Endothelial cell of umbilical vein (primary cell): ENCODE results near the gene PTPRE. TPM values are rescaled to one million over a fixed set of nuclear protein-coding genes. Genes with fewer than 3 reads are reported as not detected.

Experiments
- BruUV-seq: library from RNA; stranded (reverse); fragments of 400-500 nt; replicated peaks from 2 replicates; lab custom pipeline; 2021; lab: Mats Ljungman, UMichigan
- CTCF ChIA-PET: fragments of 300-600, 350-600 bp; sonication (Branson Sonifier 250); formaldehyde crosslinking; loops from one replicate; lab custom pipeline; 2021; ENCODE audit warnings: antibody characterized with exemption, inconsistent platforms; lab: Charles Lee
- POLR2A ChIA-PET: fragments of 300-600, 350-600 bp; sonication (Branson Sonifier 250); formaldehyde crosslinking; loops from one replicate; lab custom pipeline; 2021; ENCODE audit warnings: antibody characterized with exemption, inconsistent platforms; lab: Charles Lee
- DNase-seq: peaks from one replicate; pipeline ENCODE4 v3.0.0-alpha.2; 2011; ENCODE audit warnings: low read depth, low spot score
- FAIRE-seq: peaks from 2 replicates; lab custom pipeline; 2011; peaks lifted over from hg19 to GRCh38; lab: Jason Lieb, UNC
- H2AFZ ChIP-seq: 2 replicates; pipeline ENCODE4 v1.6.0; 2012; ENCODE audit warnings: low read depth, low read length, control low read depth, inconsistent platforms
- H3K27ac ChIP-seq: 2 replicates; pipeline ENCODE4 v1.5.1; 2011; ENCODE audit warnings: low read depth, mild to moderate bottlenecking, control low read depth, low read length, moderate library complexity; ENCODE audit not compliant: insufficient read depth
- H3K27me3 ChIP-seq, 2 experiments: 2 replicates each; pipeline versions ENCODE4 v1.6.0 to v1.6.1; 2011; ENCODE audit warnings: low read length in 2 of 2, mixed read lengths in 1 of 2; ENCODE audit not compliant: control insufficient read depth in 2 of 2, insufficient read depth in 2 of 2
- H3K36me3 ChIP-seq, 2 experiments: 2 replicates in 1 of 2; 3 replicates in 1 of 2; pipeline ENCODE4 v1.5.1; 2011; ENCODE audit warnings: low read length in 2 of 2, mild to moderate bottlenecking in 1 of 2, moderate library complexity in 1 of 2; ENCODE audit not compliant: control insufficient read depth in 2 of 2, insufficient read depth in 2 of 2; ENCODE audit errors: extremely low read depth in 1 of 2
- H3K4me1 ChIP-seq: 3 replicates; pipeline ENCODE4 v1.5.1; 2011; ENCODE audit warnings: mild to moderate bottlenecking, low read length; ENCODE audit not compliant: control insufficient read depth, insufficient read depth; ENCODE audit errors: extremely low read depth
- H3K4me2 ChIP-seq: 2 replicates; pipeline ENCODE4 v1.6.1; 2011; ENCODE audit warnings: low read length, control low read depth, mixed read lengths; ENCODE audit not compliant: insufficient read depth
- H3K4me3 ChIP-seq, 3 experiments: fragments of 200-600 bp in 1 of 3; sonication (generic), shearing (Covaris generic) in 1 of 3; replicated peaks in 1 of 3; 2 replicates each; pipeline ENCODE4 v1.5.1; 2011 to 2016; ENCODE audit warnings: control low read depth in 3 of 3, low read length in 3 of 3, mild to moderate bottlenecking in 2 of 3, inconsistent platforms in 1 of 3, low read depth in 1 of 3, moderate library complexity in 1 of 3; ENCODE audit not compliant: insufficient read depth in 1 of 3
- H3K79me2 ChIP-seq: 2 replicates; pipeline ENCODE4 v1.6.0; 2012; ENCODE audit warnings: low read length, inconsistent platforms; ENCODE audit not compliant: control insufficient read depth, insufficient read depth
- H3K9ac ChIP-seq: replicated peaks from 2 replicates; pipeline ENCODE3; 2011; ENCODE audit warnings: low read length, control low read depth; ENCODE audit not compliant: insufficient read depth; ENCODE audit errors: extremely low read depth
- H3K9me1 ChIP-seq: replicated peaks from 3 replicates; pipeline ENCODE4 v1.6.0; 2011; ENCODE audit warnings: mild to moderate bottlenecking, low read length; ENCODE audit not compliant: control insufficient read depth, insufficient read depth; ENCODE audit errors: extremely low read depth
- H3K9me3 ChIP-seq: replicated peaks from 2 replicates; pipeline ENCODE4 v1.5.1; 2012; ENCODE audit warnings: low read length, inconsistent platforms; ENCODE audit not compliant: control insufficient read depth, insufficient read depth
- H4K20me1 ChIP-seq: replicated peaks from 2 replicates; pipeline ENCODE3; 2011; ENCODE audit warnings: mild to moderate bottlenecking, low read length; ENCODE audit not compliant: control insufficient read depth, insufficient read depth; ENCODE audit errors: extremely low read depth
- EZH2 ChIP-seq: IDR thresholded peaks from 2 replicates; pipeline ENCODE4 v1.6.1; 2012; ENCODE audit warnings: borderline replicate concordance, low read depth, mild to moderate bottlenecking, moderate library complexity, low read length, inconsistent platforms; ENCODE audit not compliant: severe bottlenecking
- FOS ChIP-seq: IDR thresholded peaks from 2 replicates; pipeline ENCODE4 v1.6.1; 2011; ENCODE audit warnings: mild to moderate bottlenecking, low read length, moderate library complexity, borderline replicate concordance; ENCODE audit not compliant: insufficient read depth
- GATA2 ChIP-seq: IDR thresholded peaks from 2 replicates; pipeline ENCODE4 v1.7.0; 2011; ENCODE audit warnings: low read depth, mild to moderate bottlenecking, moderate library complexity, mixed read lengths, low read length; ENCODE audit not compliant: insufficient read length, insufficient read depth
- JUN ChIP-seq: IDR thresholded peaks from 2 replicates; pipeline ENCODE4 v1.6.1; 2011; ENCODE audit warnings: borderline replicate concordance, low read depth; ENCODE audit not compliant: insufficient read length, insufficient read depth
- MYC ChIP-seq: IDR thresholded peaks from one replicate; pipeline ENCODE4 v1.6.1; 2011; ENCODE audit warnings: mild to moderate bottlenecking, low read depth, low read length
- POLR2A ChIP-seq: IDR thresholded peaks from 2 replicates; pipeline ENCODE4 v1.6.1; 2012; ENCODE audit warnings: low read depth, mild to moderate bottlenecking, control low read depth, low read length
- POLR2AphosphoS5 ChIP-seq: IDR thresholded peaks from 2 replicates; pipeline ENCODE4 v1.6.1; 2012; ENCODE audit warnings: low read depth, mild to moderate bottlenecking, control low read depth, low read length, moderate library complexity; ENCODE audit not compliant: insufficient read depth
- dilution Hi-C: fragments of 300-500 bp; cut with MboI; formaldehyde crosslinking; loops from one replicate; pipeline ENCODE4 v1.15.0; 2019; ENCODE audit warnings: low sequenced_read_pairs; ENCODE audit not compliant: extremely low pct_ligation_motif_present
- intact Hi-C: fragments of 100-400 bp; cut with micrococcal nuclease; formaldehyde crosslinking; loops from one replicate; pipeline ENCODE4 v1.10.0; 2022
- polyA plus RNA-seq, 4 experiments: library from polyadenylated mRNA; depleted of rRNA in 3 of 4; stranded (reverse) in 3 of 4; unstranded in 1 of 4; fragments of >200 nt; gene quantifications; 2 replicates each; pipeline versions ENCODE4 v1.2.1 to v1.2.3, GENCODE V29; 2011 to 2012; ENCODE audit warnings: missing spikeins in 1 of 4
- total RNA-seq: library from RNA; stranded (reverse); gene quantifications from 2 replicates; pipeline ENCODE4 v1.2.3, GENCODE V29; 2021
- TF ChIP-seq, protein P1 (sequence below), 2 donors: IDR thresholded peaks; 1 replicate in 1 of 2; 2 replicates in 1 of 2; pipeline ENCODE4 v1.5.1; 2011; ENCODE audit warnings: low read length in 2 of 2, mild to moderate bottlenecking in 2 of 2, moderate library complexity in 2 of 2, control low read depth in 1 of 2, inconsistent platforms in 1 of 2, low read depth in 1 of 2; ENCODE audit not compliant: insufficient read depth in 1 of 2; ENCODE audit errors: extremely low read depth in 1 of 2
- TF ChIP-seq, protein P2 (sequence below): IDR thresholded peaks from 2 replicates; pipeline ENCODE4 v1.6.1; 2011; ENCODE audit not compliant: insufficient read depth, insufficient read length

The PTPRE gene
- total and polyA plus RNA-seq, 2 donors (not counting 3 experiments of a cell fraction or from before 2014, with no cell fraction given): 37.3 to 116 TPM

DNA sequence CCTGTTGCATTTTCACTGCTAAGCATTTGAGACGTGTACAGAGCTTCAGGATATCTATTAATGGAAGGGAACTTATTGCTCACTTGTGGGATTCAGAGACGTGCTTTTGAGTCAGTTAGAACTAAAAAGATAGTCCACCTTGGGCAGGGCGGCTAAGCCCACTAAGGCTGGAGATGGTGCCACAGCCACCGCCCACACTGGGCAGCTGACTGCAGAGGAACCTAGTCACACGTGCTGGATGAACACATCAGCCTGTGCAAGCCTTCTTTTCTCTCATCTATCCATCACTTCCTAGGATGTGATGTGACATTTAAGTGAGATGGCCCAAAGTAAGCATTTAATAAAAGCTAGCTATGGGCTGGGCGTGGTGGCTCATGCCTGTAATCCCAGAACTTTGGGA, 78.0 kb downstream of the PTPRE start:
- POLR2A ChIA-PET: no interaction called here
- CTCF ChIA-PET: no interaction called here

More for the DNA sequence above, 78.0 kb downstream of the PTPRE start:
- Histone ChIP-seq H3K36me3 (no peaks in the 10 kb centered on the region), H3K9me3 (no peaks in the 10 kb centered on the region), H3K9me1 (no peaks in the 10 kb centered on the region), H4K20me1 (no peaks in the 10 kb centered on the region), H3K79me2 (peaks cover 27% of the 10 kb centered on the region), H3K4me2 (no peak overlapping the region), H2AFZ (no peak overlapping the region), H3K4me3 (no peak overlapping the region), H3K27me3 (no peaks in the 10 kb centered on the region), H3K9ac (no peak overlapping the region), H3K4me1 (peaks cover 53% of the 10 kb centered on the region), H3K27ac (no peak overlapping the region)
- no TSS peak for BruUV-seq
- no peak for FAIRE-seq
- dilution Hi-C loops (no loop called here), intact Hi-C loops (no loop called here)
- DNase-seq: no peak
- TF ChIP-seq JUN: no peak
- no peak for TF ChIP-seq GATA2
- no peak for TF ChIP-seq EZH2
- no peak for TF ChIP-seq POLR2AphosphoS5
- no peak for TF ChIP-seq POLR2A
- no peak for TF ChIP-seq MYC
- TF ChIP-seq FOS: no peak
- TF ChIP-seq, protein P1, sequence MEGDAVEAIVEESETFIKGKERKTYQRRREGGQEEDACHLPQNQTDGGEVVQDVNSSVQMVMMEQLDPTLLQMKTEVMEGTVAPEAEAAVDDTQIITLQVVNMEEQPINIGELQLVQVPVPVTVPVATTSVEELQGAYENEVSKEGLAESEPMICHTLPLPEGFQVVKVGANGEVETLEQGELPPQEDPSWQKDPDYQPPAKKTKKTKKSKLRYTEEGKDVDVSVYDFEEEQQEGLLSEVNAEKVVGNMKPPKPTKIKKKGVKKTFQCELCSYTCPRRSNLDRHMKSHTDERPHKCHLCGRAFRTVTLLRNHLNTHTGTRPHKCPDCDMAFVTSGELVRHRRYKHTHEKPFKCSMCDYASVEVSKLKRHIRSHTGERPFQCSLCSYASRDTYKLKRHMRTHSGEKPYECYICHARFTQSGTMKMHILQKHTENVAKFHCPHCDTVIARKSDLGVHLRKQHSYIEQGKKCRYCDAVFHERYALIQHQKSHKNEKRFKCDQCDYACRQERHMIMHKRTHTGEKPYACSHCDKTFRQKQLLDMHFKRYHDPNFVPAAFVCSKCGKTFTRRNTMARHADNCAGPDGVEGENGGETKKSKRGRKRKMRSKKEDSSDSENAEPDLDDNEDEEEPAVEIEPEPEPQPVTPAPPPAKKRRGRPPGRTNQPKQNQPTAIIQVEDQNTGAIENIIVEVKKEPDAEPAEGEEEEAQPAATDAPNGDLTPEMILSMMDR (IDR thresholded peaks at IDR 0.05; ENCODE audit: extremely low read depth in 1 of 2, insufficient read depth in 1 of 2, low read depth in 1 of 2, low read length in 2 of 2): no peak
- TF ChIP-seq, protein P2, sequence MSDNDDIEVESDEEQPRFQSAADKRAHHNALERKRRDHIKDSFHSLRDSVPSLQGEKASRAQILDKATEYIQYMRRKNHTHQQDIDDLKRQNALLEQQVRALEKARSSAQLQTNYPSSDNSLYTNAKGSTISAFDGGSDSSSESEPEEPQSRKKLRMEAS: no peak
